SK-N-MC (cell line): ENCODE results near the gene ART1.

Source experiments
- EZH2 ChIP-seq: fragments of 200-600 bp; sonication (generic); IDR thresholded peaks from one replicate; pipeline ENCODE4 v1.6.1; 2017; ENCODE audit warnings: antibody characterized with exemption
- POLR2AphosphoS5 ChIP-seq: IDR thresholded peaks from 2 replicates; pipeline ENCODE4 v1.6.1; 2012; ENCODE audit warnings: mild to moderate bottlenecking, low read depth, low read length, borderline replicate concordance

GRCh38 chr11:3641701-3642070 is 3.2 kb upstream of the ART1 start, which contains the start of gene ART5:
- TF ChIP-seq EZH2 (no peak), POLR2AphosphoS5 (no peak)
